Epithelial cell of proximal tubule (primary cell): ENCODE data around the gene MESD. TPM values are rescaled to one million over a fixed set of nuclear protein-coding genes. Genes with fewer than 3 reads are reported as not detected.

Experiments used
- DNase-seq: peaks from one replicate; pipeline ENCODE4 v3.0.0-alpha.2; 2011; ENCODE audit warnings: low read depth
- H3K4me3 ChIP-seq: 2 replicates; pipeline ENCODE4 v1.5.1; 2011; ENCODE audit warnings: low read depth, mild to moderate bottlenecking, low read length
- total RNA-seq: library from RNA; depleted of rRNA; stranded (reverse); fragments of >200 nt; gene quantifications from 2 replicates; pipeline ENCODE4 v1.2.3, GENCODE V29; 2015
- TF ChIP-seq, protein P1 (sequence below): conservative IDR thresholded peaks from 2 replicates; pipeline ENCODE4 v1.5.1; 2012; ENCODE audit warnings: low read depth, mild to moderate bottlenecking, low read length

MESD gene
- total RNA-seq, 1 donor from 2014 or later: 27.0 TPM

DNA sequence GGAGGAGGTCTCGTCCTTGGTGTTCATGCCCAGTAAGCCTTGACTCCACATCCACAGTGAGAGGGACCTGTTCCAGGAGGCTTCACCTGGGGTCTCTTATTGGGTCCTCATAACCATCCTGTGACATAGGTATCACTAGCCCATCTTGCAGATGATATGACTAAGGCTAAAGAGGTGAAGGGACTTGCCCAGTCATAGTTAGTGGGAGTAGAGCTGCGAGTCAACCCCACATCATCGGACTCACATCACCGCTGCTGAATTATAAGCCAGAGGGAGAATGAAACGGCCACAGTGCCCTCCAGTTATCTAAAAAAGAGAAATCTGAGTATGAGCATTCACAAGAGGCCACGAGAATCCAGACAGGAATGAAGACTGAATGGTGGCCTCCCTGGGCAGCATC lies 66.0 kb downstream of the MESD start:
- DNase-seq: no peak
- H3K4me3 ChIP-seq: no peak overlapping the region
- TF ChIP-seq, protein P1, sequence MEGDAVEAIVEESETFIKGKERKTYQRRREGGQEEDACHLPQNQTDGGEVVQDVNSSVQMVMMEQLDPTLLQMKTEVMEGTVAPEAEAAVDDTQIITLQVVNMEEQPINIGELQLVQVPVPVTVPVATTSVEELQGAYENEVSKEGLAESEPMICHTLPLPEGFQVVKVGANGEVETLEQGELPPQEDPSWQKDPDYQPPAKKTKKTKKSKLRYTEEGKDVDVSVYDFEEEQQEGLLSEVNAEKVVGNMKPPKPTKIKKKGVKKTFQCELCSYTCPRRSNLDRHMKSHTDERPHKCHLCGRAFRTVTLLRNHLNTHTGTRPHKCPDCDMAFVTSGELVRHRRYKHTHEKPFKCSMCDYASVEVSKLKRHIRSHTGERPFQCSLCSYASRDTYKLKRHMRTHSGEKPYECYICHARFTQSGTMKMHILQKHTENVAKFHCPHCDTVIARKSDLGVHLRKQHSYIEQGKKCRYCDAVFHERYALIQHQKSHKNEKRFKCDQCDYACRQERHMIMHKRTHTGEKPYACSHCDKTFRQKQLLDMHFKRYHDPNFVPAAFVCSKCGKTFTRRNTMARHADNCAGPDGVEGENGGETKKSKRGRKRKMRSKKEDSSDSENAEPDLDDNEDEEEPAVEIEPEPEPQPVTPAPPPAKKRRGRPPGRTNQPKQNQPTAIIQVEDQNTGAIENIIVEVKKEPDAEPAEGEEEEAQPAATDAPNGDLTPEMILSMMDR: no peak

GRCh38 chr15:80921736-80922410 lies 67.7 kb downstream of the MESD start:
- TF ChIP-seq, protein P1: no peak
- no peak for DNase-seq
- H3K4me3 ChIP-seq: no peak overlapping the region

GRCh38 chr15:80920271-80920699 lies 69.3 kb downstream of the MESD start:
- no peak overlapping the region for H3K4me3 ChIP-seq
- TF ChIP-seq, protein P1: no peak
- DNase-seq: no peak

DNA sequence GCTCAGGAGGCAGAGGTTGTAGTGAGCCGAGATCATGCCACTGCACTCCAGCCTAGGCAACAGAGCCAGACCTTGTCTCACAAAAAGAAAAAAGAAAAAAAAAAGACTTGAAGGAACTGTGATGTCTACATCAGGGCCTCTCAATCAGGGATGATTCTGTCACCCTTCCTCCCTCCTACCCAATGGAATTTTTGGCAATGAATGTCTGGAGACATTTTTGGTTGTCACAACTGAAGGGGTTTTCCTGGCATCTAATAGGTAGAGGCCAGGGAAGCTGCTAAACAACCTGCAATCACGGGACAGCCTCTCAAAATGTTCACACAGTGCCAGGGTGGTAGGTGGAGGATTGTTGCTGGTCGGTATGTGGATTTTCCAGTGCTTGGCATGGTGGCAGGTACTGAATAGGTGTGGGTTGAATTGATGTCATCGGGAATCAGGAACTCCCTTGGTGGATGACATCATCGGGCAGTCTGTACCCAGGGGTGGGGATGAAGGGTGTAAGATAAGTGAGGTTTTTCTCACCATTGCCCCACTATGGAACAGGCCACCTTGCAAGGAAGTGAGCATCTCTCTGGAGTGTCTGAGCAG lies 71.3 kb downstream of the MESD start:
- TF ChIP-seq, protein P1: no peak
- H3K4me3 ChIP-seq: no peak overlapping the region
- no peak for DNase-seq

- TF ChIP-seq, protein P1: no peak
- H3K4me3 ChIP-seq: no peak overlapping the region
- no peak for DNase-seq
These were observed 73.6 kb downstream of the MESD start for GRCh38 chr15:80916056-80916455.

DNA sequence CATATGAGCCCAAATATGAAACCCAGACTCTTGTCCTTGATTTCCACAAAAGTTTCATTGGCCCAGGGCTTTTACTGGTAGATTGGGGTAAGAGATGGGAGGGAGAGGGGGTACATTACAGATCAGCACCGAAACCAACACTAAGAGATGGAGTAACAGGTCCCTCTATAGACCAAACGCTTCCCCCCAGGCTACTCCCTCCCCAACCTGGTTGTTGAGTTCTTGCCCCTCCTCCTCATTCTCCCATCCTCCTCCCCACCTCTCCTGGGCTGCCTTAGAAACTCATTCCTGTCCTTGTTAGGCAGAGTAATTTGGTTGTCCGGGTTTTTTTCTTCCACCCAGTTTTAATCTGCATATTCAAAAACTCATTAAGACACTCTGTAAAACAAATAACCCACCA lies 74.1 kb downstream of the MESD start:
- TF ChIP-seq, protein P1: no peak
- DNase-seq: no peak
- no peak overlapping the region for H3K4me3 ChIP-seq

DNA sequence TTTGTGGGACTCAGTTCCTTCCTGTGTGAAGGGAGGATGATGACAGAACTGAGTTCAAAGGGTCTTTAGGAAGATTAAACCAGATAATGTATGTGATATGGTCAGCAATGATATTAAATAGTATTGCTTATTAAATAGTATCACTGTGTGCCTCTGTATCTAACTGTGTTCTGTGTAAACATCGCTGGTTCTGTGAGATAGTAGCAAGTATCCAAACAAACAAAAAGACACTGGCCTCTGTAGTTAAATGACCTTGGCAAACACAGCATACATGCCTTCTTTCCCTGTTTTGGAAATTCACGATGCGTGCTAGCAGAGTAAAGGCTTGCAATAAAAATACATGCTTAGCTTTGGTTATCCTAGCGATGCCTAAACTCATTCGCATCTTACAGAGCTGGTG lies 76.1 kb downstream of the MESD start:
- H3K4me3 ChIP-seq: no peak overlapping the region
- TF ChIP-seq, protein P1: no peak
- no peak for DNase-seq
